ENCODE results near the gene MAST4. TPM values are rescaled to one million over a fixed set of nuclear protein-coding genes. Genes with fewer than 3 reads are reported as not detected.

MAST4 gene
- total RNA-seq, 1 donor from 2014 or later: 17.2 TPM

- no peak for DNase-seq
- no peak for ATAC-seq (ENCODE audit: low read depth)
- CTCF ChIA-PET: no interaction called here
- Mint-ChIP-seq H3K27ac (no peak overlapping the region), H3K27me3 (peaks cover 3% of the 10 kb centered on the region), H3K9me3 (no peaks in the 10 kb centered on the region), H3K4me3 (no peak overlapping the region), H3K4me1 (peaks cover 24% of the 10 kb centered on the region), H3K36me3 (ENCODE audit: low read depth) (no peaks in the 10 kb centered on the region)
- POLR2A ChIA-PET: no interaction called here
- TF ChIP-seq CTCF (IDR thresholded peaks at IDR 0.05): no peak
- intact Hi-C loops (cut with micrococcal nuclease): loop anchor here (10.0 kb wide), 1 partner anchor 1036 kb away; no protein-coding TSS in a partner anchor
Measured at GRCh38 chr5:67009028-67009427, 412.8 kb downstream of the MAST4 start.

- no peak for TF ChIP-seq CTCF (IDR thresholded peaks at IDR 0.05)
- Mint-ChIP-seq H3K27ac (no peak overlapping the region), H3K36me3 (ENCODE audit: low read depth) (no peaks in the 10 kb centered on the region), H3K4me3 (no peak overlapping the region), H3K27me3 (peaks cover 3% of the 10 kb centered on the region), H3K4me1 (peaks cover 9% of the 10 kb centered on the region), H3K9me3 (no peaks in the 10 kb centered on the region)
- ATAC-seq (ENCODE audit: low read depth) (no peak), DNase-seq (no peak)
- CTCF ChIA-PET: no interaction called here
- intact Hi-C loops (cut with micrococcal nuclease): no loop called here
- POLR2A ChIA-PET: no interaction called here
Measured at GRCh38 chr5:67010684-67011409, 414.7 kb downstream of the MAST4 start.

GRCh38 chr5:67011422-67011821 lies 415.2 kb downstream of the MAST4 start:
- H3K27me3 Mint-ChIP-seq: peaks cover 3% of the 10 kb centered on the region
- POLR2A ChIA-PET: no interaction called here
- ATAC-seq (ENCODE audit: low read depth) (no peak), DNase-seq (no peak)
- no peaks in the 10 kb centered on the region for H3K36me3 Mint-ChIP-seq (ENCODE audit: low read depth)
- no peaks in the 10 kb centered on the region for H3K9me3 Mint-ChIP-seq
- CTCF ChIA-PET: no interaction called here
- H3K27ac Mint-ChIP-seq: no peak overlapping the region
- H3K4me1 Mint-ChIP-seq: peaks cover 4% of the 10 kb centered on the region
- intact Hi-C loops (cut with micrococcal nuclease): no loop called here
- no peak for TF ChIP-seq CTCF (IDR thresholded peaks at IDR 0.05)
- no peak overlapping the region for H3K4me3 Mint-ChIP-seq

- TF ChIP-seq CTCF (IDR thresholded peaks at IDR 0.05): no peak
- ATAC-seq (ENCODE audit: low read depth): no peak
- CTCF ChIA-PET: no interaction called here
Measured at GRCh38 chr5:67012171-67012570, 416.0 kb downstream of the MAST4 start.

GRCh38 chr5:67013719-67014118 lies 417.5 kb downstream of the MAST4 start:
- TF ChIP-seq CTCF (IDR thresholded peaks at IDR 0.05): no peak
- Mint-ChIP-seq H3K9me3 (no peaks in the 10 kb centered on the region), H3K4me1 (no peaks in the 10 kb centered on the region), H3K36me3 (ENCODE audit: low read depth) (no peaks in the 10 kb centered on the region), H3K27ac (no peak overlapping the region), H3K4me3 (no peak overlapping the region), H3K27me3 (peaks cover 3% of the 10 kb centered on the region)
- POLR2A ChIA-PET: no interaction called here
- DNase-seq: no peak
- CTCF ChIA-PET: no interaction called here
- no peak for ATAC-seq (ENCODE audit: low read depth)
- intact Hi-C loops (cut with micrococcal nuclease): no loop called here

More at GRCh38 chr5:67012171-67012570, 416.0 kb downstream of the MAST4 start:
- Mint-ChIP-seq H3K4me1 (peaks cover 2% of the 10 kb centered on the region), H3K27me3 (peaks cover 3% of the 10 kb centered on the region), H3K36me3 (ENCODE audit: low read depth) (no peaks in the 10 kb centered on the region), H3K4me3 (no peak overlapping the region), H3K9me3 (no peaks in the 10 kb centered on the region), H3K27ac (no peak overlapping the region)
- no peak for DNase-seq
- intact Hi-C loops (cut with micrococcal nuclease): no loop called here
- POLR2A ChIA-PET: no interaction called here

All from activated B cell treated with CpG ODN at 0.5 μM for 24 hours (primary cell).